Activated CD8-positive, alpha-beta memory T cell treated with anti-CD3 and anti-CD28 coated beads for 4 hours (primary cell): ENCODE measurements around the gene KIF22.
"Not testable (repeated sequence)": the region's sequence is repeated elsewhere in the genome, so short reads cannot be mapped to it uniquely, and the experiment has no call there.

ENCODE experiments used
- DNase-seq, 2 donors: peaks; one replicate each; pipeline ENCODE4 v3.0.0-alpha.2; 2020; ENCODE audit warnings: low read depth in 2 of 2

Gene KIF22

GRCh38 chr16:29766571-29766970 is 24.0 kb upstream of the KIF22 start:
- no peak for DNase-seq

- no peak for DNase-seq
These were observed 23.5 kb upstream of the KIF22 start for GRCh38 chr16:29767062-29767461.

GRCh38 chr16:29769507-29769906 is 21.0 kb upstream of the KIF22 start:
- no peak for DNase-seq

GRCh38 chr16:29770250-29770929 is 20.2 kb upstream of the KIF22 start:
- DNase-seq, result no peak

GRCh38 chr16:29772330-29772729 is 18.2 kb upstream of the KIF22 start:
- DNase-seq, result not testable (repeated sequence)

GRCh38 chr16:29774730-29775129 is 15.8 kb upstream of the KIF22 start:
- no peak for DNase-seq

GRCh38 chr16:29775742-29776408 is 14.7 kb upstream of the KIF22 start:
- no peak for DNase-seq

- no peak for DNase-seq
These were observed 12.8 kb upstream of the KIF22 start, which contains the start of gene ZG16 for GRCh38 chr16:29777576-29778350. ZG16 (plus strand) TSS chr16:29778256; CDS start chr16:29779267, 1,011 bp downstream.

GRCh38 chr16:29779474-29779873 is 11.1 kb upstream of the KIF22 start:
- no peak for DNase-seq

- DNase-seq, result not testable (repeated sequence)
These were observed 7.2 kb upstream of the KIF22 start for GRCh38 chr16:29783094-29783953.

GRCh38 chr16:29784157-29784556 is 6.4 kb upstream of the KIF22 start:
- no peak for DNase-seq

GRCh38 chr16:29784901-29785500 is 5.5 kb upstream of the KIF22 start:
- peak in 1 of 2 donors; percentile 46 for DNase-seq

GRCh38 chr16:29787155-29787554 is 3.4 kb upstream of the KIF22 start:
- DNase-seq, result not testable (repeated sequence)

- no peak for DNase-seq
These were observed 772 bp upstream of the KIF22 start for GRCh38 chr16:29789775-29790182.

GRCh38 chr16:29790949-29791844 is 646 bp downstream of the KIF22 start:
- no peak for DNase-seq

GRCh38 chr16:29791845-29792807 is 1.6 kb downstream of the KIF22 start:
- DNase-seq, result no peak

GRCh38 chr16:29793153-29793552 is 2.6 kb downstream of the KIF22 start:
- DNase-seq, result not testable (repeated sequence)

GRCh38 chr16:29794231-29794710 is 3.7 kb downstream of the KIF22 start:
- no peak for DNase-seq

- no peak for DNase-seq
These were observed 11.9 kb downstream of the KIF22 start for GRCh38 chr16:29802416-29802935.
